ENCODE measurements around the gene LEMD3. TPM values are rescaled to one million over a fixed set of nuclear protein-coding genes. Genes with fewer than 3 reads are reported as not detected.

LEMD3 gene
- total RNA-seq, 1 donor from 2014 or later = 20.9 TPM

DNA sequence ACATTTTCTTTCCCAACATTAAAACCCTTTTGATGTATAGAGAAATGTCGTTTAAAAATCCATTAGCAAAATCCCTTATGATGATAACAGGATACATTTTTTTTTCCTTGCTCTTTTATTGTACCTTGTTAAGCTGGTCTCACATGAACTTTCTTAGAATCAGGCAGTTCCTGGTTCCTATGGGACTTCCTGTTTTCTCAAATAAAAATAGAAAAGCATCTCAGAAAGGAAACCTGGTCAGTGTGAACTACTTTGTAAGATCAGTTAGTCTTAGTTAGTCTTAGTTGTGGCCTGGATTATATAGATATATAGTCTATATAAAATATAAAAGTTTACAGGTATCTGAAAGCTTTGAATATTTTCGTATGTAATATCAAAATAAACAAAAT is 40.3 kb downstream of the LEMD3 start:
- FAIRE-seq = no peak
- H3K4me1 Mint-ChIP-seq (ENCODE audit: low read depth, unreplicated experiment) = peaks cover 12% of the 10 kb centered on the region
- H3K79me2 ChIP-seq (ENCODE audit: insufficient read depth, low read length) = peaks cover 47% of the 10 kb centered on the region

DNA sequence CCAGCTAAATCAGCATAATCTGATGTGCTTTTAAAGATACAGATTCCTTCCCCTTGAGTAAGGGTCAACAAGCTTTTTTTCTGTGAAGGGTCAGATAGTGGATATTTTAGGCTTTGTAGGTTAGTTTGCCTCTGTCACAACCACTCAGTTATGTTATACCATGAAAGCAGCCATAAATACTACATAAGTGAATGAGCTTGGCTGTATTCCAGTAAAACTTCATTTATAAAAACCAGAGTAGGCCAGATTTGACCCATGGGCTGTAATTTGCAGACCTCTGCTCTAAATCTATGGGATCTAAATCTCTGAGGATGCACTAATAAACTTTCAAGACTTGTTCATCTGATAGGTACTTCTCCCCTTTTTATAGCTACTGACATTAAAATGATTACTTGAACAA is 47.7 kb downstream of the LEMD3 start:
- Mint-ChIP-seq H3K4me1 (ENCODE audit: low read depth, unreplicated experiment) (no peaks in the 10 kb centered on the region), H3K27ac (ENCODE audit: unreplicated experiment) (no peak overlapping the region), H3K27me3 (ENCODE audit: low read depth, unreplicated experiment) (no peaks in the 10 kb centered on the region), H3K36me3 (ENCODE audit: low read depth, unreplicated experiment) (peaks cover 21% of the 10 kb centered on the region), H3K4me3 (ENCODE audit: unreplicated experiment) (no peak overlapping the region), H3K9me3 (ENCODE audit: unreplicated experiment) (peaks cover 9% of the 10 kb centered on the region)
- no peaks in the 10 kb centered on the region for H3K27me3 ChIP-seq (ENCODE audit: insufficient read depth, low read length)
- no peaks in the 10 kb centered on the region for H3K4me1 ChIP-seq (ENCODE audit: insufficient read depth, low read length)
- no peak overlapping the region for H3K9ac ChIP-seq (ENCODE audit: low read length)
- H3K79me2 ChIP-seq (ENCODE audit: insufficient read depth, low read length) = no peaks in the 10 kb centered on the region
- DNase-seq (ENCODE audit: low read depth) (no peak), FAIRE-seq (no peak)
- H3K9me3 ChIP-seq (ENCODE audit: insufficient read depth, low read depth, low read length) = no peaks in the 10 kb centered on the region
- H2AFZ ChIP-seq (ENCODE audit: low read depth, low read length) = no peak overlapping the region
- no peak overlapping the region for H3K27ac ChIP-seq (ENCODE audit: low read depth, low read length)
- no peaks in the 10 kb centered on the region for H4K20me1 ChIP-seq (ENCODE audit: insufficient read depth, low read length)
- H3K4me3 ChIP-seq (ENCODE audit: insufficient read depth, low read depth, low read length) = no peak overlapping the region
- TF ChIP-seq, protein P1, sequence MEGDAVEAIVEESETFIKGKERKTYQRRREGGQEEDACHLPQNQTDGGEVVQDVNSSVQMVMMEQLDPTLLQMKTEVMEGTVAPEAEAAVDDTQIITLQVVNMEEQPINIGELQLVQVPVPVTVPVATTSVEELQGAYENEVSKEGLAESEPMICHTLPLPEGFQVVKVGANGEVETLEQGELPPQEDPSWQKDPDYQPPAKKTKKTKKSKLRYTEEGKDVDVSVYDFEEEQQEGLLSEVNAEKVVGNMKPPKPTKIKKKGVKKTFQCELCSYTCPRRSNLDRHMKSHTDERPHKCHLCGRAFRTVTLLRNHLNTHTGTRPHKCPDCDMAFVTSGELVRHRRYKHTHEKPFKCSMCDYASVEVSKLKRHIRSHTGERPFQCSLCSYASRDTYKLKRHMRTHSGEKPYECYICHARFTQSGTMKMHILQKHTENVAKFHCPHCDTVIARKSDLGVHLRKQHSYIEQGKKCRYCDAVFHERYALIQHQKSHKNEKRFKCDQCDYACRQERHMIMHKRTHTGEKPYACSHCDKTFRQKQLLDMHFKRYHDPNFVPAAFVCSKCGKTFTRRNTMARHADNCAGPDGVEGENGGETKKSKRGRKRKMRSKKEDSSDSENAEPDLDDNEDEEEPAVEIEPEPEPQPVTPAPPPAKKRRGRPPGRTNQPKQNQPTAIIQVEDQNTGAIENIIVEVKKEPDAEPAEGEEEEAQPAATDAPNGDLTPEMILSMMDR (IDR thresholded peaks at IDR 0.05; ENCODE audit: insufficient read depth, low read depth, low read length) = no peak
- TF ChIP-seq EZH2 (IDR thresholded peaks at IDR 0.05; ENCODE audit: insufficient read depth, low read length) = no peak
- peaks cover 9% of the 10 kb centered on the region for H3K36me3 ChIP-seq (ENCODE audit: insufficient read depth, low read length)
- H3K4me2 ChIP-seq (ENCODE audit: low read length) = no peak overlapping the region

More for the DNA sequence above, 40.3 kb downstream of the LEMD3 start:
- Histone ChIP-seq H2AFZ (ENCODE audit: low read depth, low read length) (no peak overlapping the region), H3K27ac (ENCODE audit: low read depth, low read length) (no peak overlapping the region), H4K20me1 (ENCODE audit: insufficient read depth, low read length) (peaks cover 39% of the 10 kb centered on the region), H3K4me3 (ENCODE audit: insufficient read depth, low read depth, low read length) (no peak overlapping the region), H3K4me1 (ENCODE audit: insufficient read depth, low read length) (no peaks in the 10 kb centered on the region), H3K27me3 (ENCODE audit: insufficient read depth, low read length) (no peaks in the 10 kb centered on the region), H3K4me2 (ENCODE audit: low read length) (no peak overlapping the region), H3K9me3 (ENCODE audit: insufficient read depth, low read depth, low read length) (no peaks in the 10 kb centered on the region), H3K9ac (ENCODE audit: low read length) (no peak overlapping the region), H3K36me3 (ENCODE audit: insufficient read depth, low read length) (no peaks in the 10 kb centered on the region)
- H3K27me3 Mint-ChIP-seq (ENCODE audit: low read depth, unreplicated experiment) = no peaks in the 10 kb centered on the region
- DNase-seq (ENCODE audit: low read depth) = no peak
- H3K9me3 Mint-ChIP-seq (ENCODE audit: unreplicated experiment) = no peaks in the 10 kb centered on the region
- peaks cover 2% of the 10 kb centered on the region for H3K36me3 Mint-ChIP-seq (ENCODE audit: low read depth, unreplicated experiment)
- no peak overlapping the region for H3K4me3 Mint-ChIP-seq (ENCODE audit: unreplicated experiment)
- H3K27ac Mint-ChIP-seq (ENCODE audit: unreplicated experiment) = no peak overlapping the region
- TF ChIP-seq EZH2 (IDR thresholded peaks at IDR 0.05; ENCODE audit: insufficient read depth, low read length) = no peak
- TF ChIP-seq, protein P1 (IDR thresholded peaks at IDR 0.05; ENCODE audit: insufficient read depth, low read depth, low read length) = no peak

DNA sequence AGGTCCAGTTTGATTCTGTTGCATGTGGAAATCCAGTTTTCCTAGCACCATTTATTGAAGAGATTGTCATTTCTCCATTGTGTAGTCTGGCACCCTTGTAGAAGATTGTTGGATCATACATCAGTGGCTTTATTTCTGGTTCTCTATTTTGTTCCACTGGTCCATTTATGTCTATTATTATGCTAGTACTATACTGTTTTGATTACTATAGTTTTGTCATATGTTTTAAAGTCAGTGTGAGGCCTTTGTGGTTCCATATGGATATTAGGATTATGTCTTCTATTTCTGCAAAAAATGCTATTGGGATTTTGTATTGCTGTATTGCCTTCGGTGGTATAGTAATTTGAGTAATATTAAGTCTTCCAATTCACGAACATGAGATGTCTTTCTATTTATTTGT is 51.4 kb downstream of the LEMD3 start:
- Mint-ChIP-seq H3K9me3 (ENCODE audit: unreplicated experiment) (peaks cover 13% of the 10 kb centered on the region), H3K4me1 (ENCODE audit: low read depth, unreplicated experiment) (no peaks in the 10 kb centered on the region), H3K4me3 (ENCODE audit: unreplicated experiment) (no peak overlapping the region), H3K27me3 (ENCODE audit: low read depth, unreplicated experiment) (no peaks in the 10 kb centered on the region), H3K27ac (ENCODE audit: unreplicated experiment) (no peak overlapping the region), H3K36me3 (ENCODE audit: low read depth, unreplicated experiment) (peaks cover 34% of the 10 kb centered on the region)
- TF ChIP-seq EZH2 (IDR thresholded peaks at IDR 0.05; ENCODE audit: insufficient read depth, low read length) = no peak
- TF ChIP-seq, protein P1 (IDR thresholded peaks at IDR 0.05; ENCODE audit: insufficient read depth, low read depth, low read length) = no peak
- H3K4me2 ChIP-seq (ENCODE audit: low read length) = no peak overlapping the region
- H3K79me2 ChIP-seq (ENCODE audit: insufficient read depth, low read length) = peaks cover 12% of the 10 kb centered on the region
- no peaks in the 10 kb centered on the region for H3K9me3 ChIP-seq (ENCODE audit: insufficient read depth, low read depth, low read length)
- DNase-seq (ENCODE audit: low read depth) (no peak), FAIRE-seq (no peak)
- H2AFZ ChIP-seq (ENCODE audit: low read depth, low read length) = no peak overlapping the region
- peaks cover 9% of the 10 kb centered on the region for H3K36me3 ChIP-seq (ENCODE audit: insufficient read depth, low read length)
- peaks cover 8% of the 10 kb centered on the region for H4K20me1 ChIP-seq (ENCODE audit: insufficient read depth, low read length)
- no peaks in the 10 kb centered on the region for H3K4me1 ChIP-seq (ENCODE audit: insufficient read depth, low read length)
- H3K9ac ChIP-seq (ENCODE audit: low read length) = no peak overlapping the region
- no peaks in the 10 kb centered on the region for H3K27me3 ChIP-seq (ENCODE audit: insufficient read depth, low read length)
- no peak overlapping the region for H3K4me3 ChIP-seq (ENCODE audit: insufficient read depth, low read depth, low read length)
- no peak overlapping the region for H3K27ac ChIP-seq (ENCODE audit: low read depth, low read length)
